ENCODE results near the gene SESN2.
A peak's percentile ranks its signal among the peaks of the same experiment; 100 is the strongest.

SESN2 gene

GRCh38 chr1:28249866-28250295 is 9.4 kb upstream of the SESN2 start:
- H3K4me3 ChIP-seq (replicated peaks; ENCODE audit: low read depth, low read length): no peak overlapping the region
- DNase-seq (ENCODE audit: extremely low read depth, low read depth): no peak
- TF ChIP-seq, protein P1, sequence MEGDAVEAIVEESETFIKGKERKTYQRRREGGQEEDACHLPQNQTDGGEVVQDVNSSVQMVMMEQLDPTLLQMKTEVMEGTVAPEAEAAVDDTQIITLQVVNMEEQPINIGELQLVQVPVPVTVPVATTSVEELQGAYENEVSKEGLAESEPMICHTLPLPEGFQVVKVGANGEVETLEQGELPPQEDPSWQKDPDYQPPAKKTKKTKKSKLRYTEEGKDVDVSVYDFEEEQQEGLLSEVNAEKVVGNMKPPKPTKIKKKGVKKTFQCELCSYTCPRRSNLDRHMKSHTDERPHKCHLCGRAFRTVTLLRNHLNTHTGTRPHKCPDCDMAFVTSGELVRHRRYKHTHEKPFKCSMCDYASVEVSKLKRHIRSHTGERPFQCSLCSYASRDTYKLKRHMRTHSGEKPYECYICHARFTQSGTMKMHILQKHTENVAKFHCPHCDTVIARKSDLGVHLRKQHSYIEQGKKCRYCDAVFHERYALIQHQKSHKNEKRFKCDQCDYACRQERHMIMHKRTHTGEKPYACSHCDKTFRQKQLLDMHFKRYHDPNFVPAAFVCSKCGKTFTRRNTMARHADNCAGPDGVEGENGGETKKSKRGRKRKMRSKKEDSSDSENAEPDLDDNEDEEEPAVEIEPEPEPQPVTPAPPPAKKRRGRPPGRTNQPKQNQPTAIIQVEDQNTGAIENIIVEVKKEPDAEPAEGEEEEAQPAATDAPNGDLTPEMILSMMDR (IDR thresholded peaks at IDR 0.05; ENCODE audit: low read depth, low read length, missing control alignments): no peak

- DNase-seq (ENCODE audit: extremely low read depth, low read depth): no peak
- H3K4me3 ChIP-seq (replicated peaks; ENCODE audit: low read depth, low read length): no peak overlapping the region
Observed at GRCh38 chr1:28256197-28256827, 3.0 kb upstream of the SESN2 start.

GRCh38 chr1:28257736-28258135 is 1.6 kb upstream of the SESN2 start:
- no peak overlapping the region for H3K4me3 ChIP-seq (replicated peaks; ENCODE audit: low read depth, low read length)
- TF ChIP-seq, protein P1 (IDR thresholded peaks at IDR 0.05; ENCODE audit: low read depth, low read length, missing control alignments): no peak
- no peak for DNase-seq (ENCODE audit: extremely low read depth, low read depth)

More at GRCh38 chr1:28256197-28256827, 3.0 kb upstream of the SESN2 start:
- TF ChIP-seq, protein P1 (IDR thresholded peaks at IDR 0.05; ENCODE audit: low read depth, low read length, missing control alignments): no peak

GRCh38 chr1:28258628-28259251 is 578 bp upstream of the SESN2 start:
- DNase-seq (ENCODE audit: extremely low read depth, low read depth): no peak
- peak overlapping the region; percentile 92 for H3K4me3 ChIP-seq (replicated peaks; ENCODE audit: low read depth, low read length)

DNA sequence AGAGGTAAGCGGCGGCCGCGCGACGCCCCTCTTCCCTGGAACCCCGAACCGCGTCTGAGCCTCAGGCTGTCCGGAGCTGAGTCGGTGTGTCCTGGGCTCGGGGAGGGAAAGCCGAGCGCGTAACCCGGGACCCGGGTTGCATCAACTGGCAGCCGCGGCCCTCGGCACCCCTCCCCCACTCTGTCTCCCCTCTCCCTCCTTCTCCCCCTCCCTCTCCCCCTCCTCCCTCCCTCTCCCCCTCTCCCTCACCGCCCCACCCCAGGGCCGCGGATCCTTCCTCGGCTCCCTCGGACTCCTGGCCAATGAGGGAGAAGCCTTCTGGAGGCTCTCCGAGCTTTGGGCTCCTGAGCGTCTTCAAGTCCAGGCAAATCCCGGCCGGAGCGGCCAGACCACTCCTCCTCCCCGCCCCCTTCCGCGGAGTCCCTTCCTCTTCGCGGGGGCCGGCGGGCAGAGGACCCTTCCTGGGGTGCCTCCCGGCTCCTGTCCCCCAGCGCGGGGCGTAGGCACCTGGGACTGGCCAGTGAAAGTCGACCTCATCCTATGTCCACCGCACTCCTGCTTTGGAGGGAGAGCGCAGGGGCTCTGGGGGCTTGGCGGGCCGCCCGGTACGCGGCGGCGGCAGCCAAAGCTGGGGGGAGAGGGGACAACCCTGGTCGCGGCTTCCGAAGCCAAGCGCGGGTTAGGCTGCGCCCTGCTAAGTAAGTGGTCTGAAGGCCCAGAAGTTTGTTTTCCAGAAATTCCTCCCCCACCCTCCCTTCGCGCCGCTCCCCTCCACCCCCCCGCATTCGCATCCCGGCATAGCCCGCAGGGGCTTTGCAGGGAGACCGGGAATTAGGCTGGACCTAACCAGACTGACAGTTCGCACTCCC is 850 bp downstream of the SESN2 start:
- peak; percentile 71 for DNase-seq (ENCODE audit: extremely low read depth, low read depth)
- H3K4me3 ChIP-seq (replicated peaks; ENCODE audit: low read depth, low read length): peak overlapping the region; percentile 92
- TF ChIP-seq, protein P1 (IDR thresholded peaks at IDR 0.05; ENCODE audit: low read depth, low read length, missing control alignments): no peak

More at GRCh38 chr1:28258628-28259251, 578 bp upstream of the SESN2 start:
- TF ChIP-seq, protein P1 (IDR thresholded peaks at IDR 0.05; ENCODE audit: low read depth, low read length, missing control alignments): no peak

DNA sequence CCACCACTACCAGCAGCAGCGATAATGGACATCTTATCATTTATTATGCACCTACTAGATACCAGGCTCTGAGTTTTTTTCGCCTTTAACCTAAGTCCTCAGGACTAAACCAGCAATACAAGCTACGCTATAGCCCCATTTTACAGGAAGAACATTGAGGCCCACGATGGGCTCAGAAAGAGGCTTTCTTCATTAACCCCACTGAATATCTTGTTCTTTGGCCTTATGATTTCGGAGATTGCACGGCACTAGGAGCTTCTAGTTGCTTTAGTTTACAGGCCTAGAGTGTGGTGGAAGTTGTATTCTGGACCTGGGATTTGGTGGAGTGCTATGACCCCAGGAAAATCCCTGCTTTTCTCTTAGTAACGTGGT is 1.5 kb downstream of the SESN2 start:
- DNase-seq (ENCODE audit: extremely low read depth, low read depth): no peak
- peak overlapping the region; percentile 92 for H3K4me3 ChIP-seq (replicated peaks; ENCODE audit: low read depth, low read length)
- TF ChIP-seq, protein P1 (IDR thresholded peaks at IDR 0.05; ENCODE audit: low read depth, low read length, missing control alignments): no peak
